Chondrocyte (in vitro differentiated cells): ENCODE measurements around the gene IGFBP2. TPM values are rescaled to one million over a fixed set of nuclear protein-coding genes. Genes with fewer than 3 reads are reported as not detected.

Experiments used
- DNase-seq: peaks from one replicate; pipeline ENCODE4 v3.0.0; 2021; ENCODE audit warnings: mixed read lengths, low spot score
- H3K27ac Mint-ChIP-seq: one replicate; pipeline ENCODE4 v1.8.0; 2021; ENCODE audit warnings: mild to moderate bottlenecking, moderate library complexity, mixed read lengths; ENCODE audit not compliant: unreplicated experiment
- H3K27me3 Mint-ChIP-seq: 2 replicates; pipeline ENCODE4 v1.8.0; 2021; ENCODE audit warnings: low read depth, mixed read lengths
- H3K36me3 Mint-ChIP-seq: 2 replicates; pipeline ENCODE4 v1.8.0; 2021; ENCODE audit warnings: low read depth, mixed read lengths
- H3K4me1 Mint-ChIP-seq: 2 replicates; pipeline ENCODE4 v1.8.0; 2021; ENCODE audit warnings: low read depth, mild to moderate bottlenecking, mixed read lengths
- H3K4me3 Mint-ChIP-seq: one replicate; pipeline ENCODE4 v1.8.0; 2021; ENCODE audit warnings: mild to moderate bottlenecking, moderate library complexity, mixed read lengths; ENCODE audit not compliant: unreplicated experiment
- H3K9me3 Mint-ChIP-seq: 2 replicates; pipeline ENCODE4 v1.8.0; 2021; ENCODE audit warnings: low read depth, mixed read lengths
- total RNA-seq: library from RNA; stranded (reverse); gene quantifications from 3 replicates; pipeline ENCODE4 v1.2.1, GENCODE V29; 2021
- TF ChIP-seq, protein P1 (sequence below): fragments of 200-600 bp; sonication (generic); IDR thresholded peaks from 2 replicates; pipeline ENCODE4 v1.5.0; 2021; ENCODE audit warnings: antibody characterized with exemption, mild to moderate bottlenecking, moderate library complexity

The IGFBP2 gene
- total RNA-seq, 1 donor from 2014 or later: 1,848 TPM

DNA sequence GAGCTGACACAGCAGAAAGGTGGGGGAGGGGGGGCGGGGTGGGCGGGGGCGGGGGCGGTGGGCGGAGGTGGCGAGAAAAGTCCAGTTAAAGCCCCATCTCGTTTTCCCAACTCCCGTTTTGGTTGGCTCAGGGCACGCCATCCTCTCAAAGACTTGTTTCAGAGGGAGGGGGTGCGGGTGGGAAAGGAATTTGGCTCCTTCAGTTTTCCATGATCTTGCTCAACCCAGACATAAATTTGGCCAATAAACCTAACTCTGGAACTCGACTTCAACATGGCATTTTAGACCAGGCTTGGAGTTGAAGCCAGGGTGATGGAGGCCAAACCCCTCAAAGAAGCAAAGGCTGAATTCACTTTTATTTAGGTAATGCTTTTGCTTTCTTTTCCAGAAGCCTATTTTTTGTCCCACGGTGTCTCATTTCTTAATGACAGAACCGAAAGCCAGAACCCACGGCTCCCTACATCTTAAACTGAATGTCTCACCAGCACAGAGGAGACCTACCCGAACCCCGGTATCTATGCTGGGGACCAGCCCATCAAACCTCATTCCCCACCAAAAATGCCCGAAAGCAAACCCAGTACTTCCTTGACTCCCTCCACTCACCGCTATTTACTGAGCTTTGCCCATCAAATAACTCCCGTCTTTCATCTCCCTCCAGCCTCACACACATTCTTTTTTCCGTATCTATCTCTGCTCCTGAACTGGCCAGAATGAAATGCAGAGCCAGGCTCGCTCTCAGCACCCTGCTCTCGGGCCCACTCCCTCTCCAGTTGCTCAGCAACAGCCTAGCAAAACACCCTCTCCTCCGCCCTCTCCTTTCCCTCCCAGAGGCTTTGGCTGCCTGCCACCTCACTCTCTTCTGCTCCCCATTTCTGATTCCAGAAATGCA is 57.9 kb downstream of the IGFBP2 start:
- Mint-ChIP-seq H3K27ac (peak overlapping the region; percentile 95), H3K4me3 (peak overlapping the region; percentile 76), H3K4me1 (peaks cover 78% of the 10 kb centered on the region), H3K36me3 (peaks cover 6% of the 10 kb centered on the region), H3K9me3 (no peaks in the 10 kb centered on the region), H3K27me3 (no peaks in the 10 kb centered on the region)
- no peak for DNase-seq
- TF ChIP-seq, protein P1, sequence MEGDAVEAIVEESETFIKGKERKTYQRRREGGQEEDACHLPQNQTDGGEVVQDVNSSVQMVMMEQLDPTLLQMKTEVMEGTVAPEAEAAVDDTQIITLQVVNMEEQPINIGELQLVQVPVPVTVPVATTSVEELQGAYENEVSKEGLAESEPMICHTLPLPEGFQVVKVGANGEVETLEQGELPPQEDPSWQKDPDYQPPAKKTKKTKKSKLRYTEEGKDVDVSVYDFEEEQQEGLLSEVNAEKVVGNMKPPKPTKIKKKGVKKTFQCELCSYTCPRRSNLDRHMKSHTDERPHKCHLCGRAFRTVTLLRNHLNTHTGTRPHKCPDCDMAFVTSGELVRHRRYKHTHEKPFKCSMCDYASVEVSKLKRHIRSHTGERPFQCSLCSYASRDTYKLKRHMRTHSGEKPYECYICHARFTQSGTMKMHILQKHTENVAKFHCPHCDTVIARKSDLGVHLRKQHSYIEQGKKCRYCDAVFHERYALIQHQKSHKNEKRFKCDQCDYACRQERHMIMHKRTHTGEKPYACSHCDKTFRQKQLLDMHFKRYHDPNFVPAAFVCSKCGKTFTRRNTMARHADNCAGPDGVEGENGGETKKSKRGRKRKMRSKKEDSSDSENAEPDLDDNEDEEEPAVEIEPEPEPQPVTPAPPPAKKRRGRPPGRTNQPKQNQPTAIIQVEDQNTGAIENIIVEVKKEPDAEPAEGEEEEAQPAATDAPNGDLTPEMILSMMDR: no peak

DNA sequence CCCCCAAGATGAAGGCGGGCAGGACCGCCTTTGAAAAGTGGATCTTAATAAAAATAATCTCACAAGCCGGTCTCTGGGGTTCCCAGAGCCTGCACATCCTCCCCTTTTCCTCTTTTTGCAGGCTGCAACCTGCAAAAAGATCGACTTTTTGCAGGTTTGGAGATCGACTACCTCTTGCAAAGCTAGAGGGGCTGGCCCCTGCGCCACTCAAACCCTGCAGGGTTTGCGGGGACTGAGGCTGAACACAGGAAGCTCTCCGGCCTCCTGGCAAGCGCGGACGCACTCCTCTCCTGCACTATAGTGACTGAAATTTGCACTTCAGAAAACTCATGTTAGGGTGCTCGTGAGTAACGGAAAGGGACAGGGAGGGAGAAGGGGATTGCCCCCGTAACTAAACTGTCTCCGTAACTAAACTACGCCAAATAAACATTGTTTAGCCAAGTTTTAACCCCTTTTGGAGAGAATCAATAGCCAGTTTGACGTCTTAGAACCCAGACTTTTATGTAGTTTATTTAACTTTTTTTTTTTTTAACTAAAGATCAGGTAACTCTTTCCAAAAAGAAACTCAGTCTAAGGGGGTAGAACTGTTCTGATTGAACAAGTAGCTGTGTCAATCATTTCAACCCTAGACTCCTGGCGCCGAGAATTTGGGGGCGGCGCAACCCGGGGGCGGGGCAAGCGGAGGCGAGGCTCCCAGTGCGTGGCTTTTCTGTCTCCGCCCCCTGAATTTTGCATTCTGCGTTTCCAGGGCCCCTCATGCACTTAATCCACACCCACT is 59.6 kb downstream of the IGFBP2 start:
- TF ChIP-seq, protein P1: peak; percentile 4
- Mint-ChIP-seq H3K27ac (peak overlapping the region; percentile 97), H3K4me3 (peak overlapping the region; percentile 95), H3K4me1 (peaks cover 80% of the 10 kb centered on the region), H3K27me3 (no peaks in the 10 kb centered on the region), H3K36me3 (peaks cover 3% of the 10 kb centered on the region), H3K9me3 (no peaks in the 10 kb centered on the region)
- DNase-seq: no peak

DNA sequence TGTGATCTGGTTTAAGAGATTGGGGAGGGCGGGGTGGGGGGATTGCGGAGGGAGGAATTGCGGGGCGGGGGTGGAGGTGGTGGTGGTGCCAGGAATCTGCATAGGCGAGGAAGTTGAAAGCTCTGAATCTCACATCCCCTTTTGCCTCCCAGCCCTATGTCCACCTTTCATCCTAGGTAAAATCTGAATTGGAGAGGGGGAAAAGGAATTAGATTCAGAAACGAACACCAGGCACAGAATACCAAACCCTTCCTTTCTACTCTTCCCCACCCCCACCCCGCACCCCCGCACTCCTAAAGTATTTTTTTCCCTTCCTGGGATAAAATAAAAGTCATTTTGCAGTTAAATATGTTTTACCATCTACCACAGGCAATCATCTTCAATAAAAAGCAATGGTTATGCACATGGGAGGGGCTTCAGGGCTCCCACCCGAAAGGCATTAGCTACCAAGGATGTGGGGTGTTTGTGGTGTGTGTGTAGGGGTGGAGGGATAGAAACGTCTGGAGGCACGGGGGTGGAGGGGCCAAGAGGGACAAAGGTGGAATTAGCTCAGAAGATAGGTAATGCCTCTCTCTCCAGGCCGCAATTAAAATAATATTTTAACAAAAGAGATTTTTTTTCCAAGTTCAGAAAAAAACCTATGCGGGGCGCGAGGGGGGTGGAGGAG is 60.3 kb downstream of the IGFBP2 start:
- DNase-seq: no peak
- Mint-ChIP-seq H3K4me1 (peaks cover 74% of the 10 kb centered on the region), H3K9me3 (no peaks in the 10 kb centered on the region), H3K36me3 (peaks cover 3% of the 10 kb centered on the region), H3K27me3 (no peaks in the 10 kb centered on the region), H3K4me3 (peak overlapping the region; percentile 95), H3K27ac (peak overlapping the region; percentile 93)
- TF ChIP-seq, protein P1: no peak

DNA sequence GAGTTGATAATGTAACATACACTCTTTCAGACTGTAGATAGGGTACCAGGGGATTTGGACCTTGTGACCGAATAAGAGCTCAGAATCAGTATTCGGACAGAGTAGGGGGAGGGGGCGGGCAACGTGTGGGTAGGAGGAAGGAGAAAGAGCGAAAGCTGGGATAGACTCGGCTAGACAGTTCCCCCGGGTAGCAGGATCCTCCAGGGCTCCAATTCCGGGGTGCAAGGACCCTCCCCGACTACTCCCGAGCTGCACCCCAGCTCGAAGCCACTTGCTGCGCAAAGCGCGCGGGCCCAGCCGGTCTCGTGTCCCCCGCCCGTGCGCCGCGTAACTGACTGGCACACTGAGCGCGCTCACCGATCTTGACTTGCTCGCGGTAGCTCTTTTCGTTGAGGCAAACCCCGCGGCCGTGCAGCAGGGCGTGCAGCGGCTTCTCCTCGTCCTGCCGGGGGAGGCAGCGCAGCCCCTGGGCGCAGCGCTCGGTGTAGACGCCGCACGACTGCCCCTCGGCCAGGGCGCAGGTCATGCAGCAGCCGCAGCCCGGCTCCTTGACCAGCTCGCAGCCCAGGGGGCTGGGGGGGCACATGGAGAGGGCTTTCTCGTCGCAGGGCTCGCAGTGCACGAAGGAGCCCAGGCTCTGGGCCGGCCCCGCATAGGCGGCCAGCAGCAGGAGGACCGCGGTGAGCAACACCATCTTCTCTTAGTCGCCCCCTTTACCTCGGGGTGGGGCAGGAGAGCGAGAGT is 61.0 kb downstream of the IGFBP2 start:
- H3K27ac Mint-ChIP-seq: peak overlapping the region; percentile 93
- no peaks in the 10 kb centered on the region for H3K27me3 Mint-ChIP-seq
- TF ChIP-seq, protein P1: peak; percentile 28
- H3K9me3 Mint-ChIP-seq: no peaks in the 10 kb centered on the region
- DNase-seq: no peak
- H3K4me3 Mint-ChIP-seq: peak overlapping the region; percentile 95
- H3K4me1 Mint-ChIP-seq: peaks cover 67% of the 10 kb centered on the region
- H3K36me3 Mint-ChIP-seq: no peaks in the 10 kb centered on the region
